Esophagus muscularis mucosa (tissue), 3 donors: Measurements from ENCODE around the gene SLCO3A1.

Experiments used
- POLR2AphosphoS5 ChIP-seq, 2 donors: sonication (generic); formaldehyde crosslinking; IDR thresholded peaks; one replicate each; pipeline ENCODE4 v1.6.1; 2017; ENCODE audit warnings: antibody characterized with exemption in 2 of 2
- TF ChIP-seq, protein P1 (sequence below), 3 experiments: fragments of 200-600 bp in 2 of 3; fragments of 450-650 bp in 1 of 3; sonication (generic) in 2 of 3; IDR thresholded peaks; one replicate each; pipeline ENCODE4 v1.5.1; 2017 to 2019; ENCODE audit warnings: antibody characterized with exemption in 3 of 3, mild to moderate bottlenecking in 2 of 3, moderate library complexity in 1 of 3

DNA sequence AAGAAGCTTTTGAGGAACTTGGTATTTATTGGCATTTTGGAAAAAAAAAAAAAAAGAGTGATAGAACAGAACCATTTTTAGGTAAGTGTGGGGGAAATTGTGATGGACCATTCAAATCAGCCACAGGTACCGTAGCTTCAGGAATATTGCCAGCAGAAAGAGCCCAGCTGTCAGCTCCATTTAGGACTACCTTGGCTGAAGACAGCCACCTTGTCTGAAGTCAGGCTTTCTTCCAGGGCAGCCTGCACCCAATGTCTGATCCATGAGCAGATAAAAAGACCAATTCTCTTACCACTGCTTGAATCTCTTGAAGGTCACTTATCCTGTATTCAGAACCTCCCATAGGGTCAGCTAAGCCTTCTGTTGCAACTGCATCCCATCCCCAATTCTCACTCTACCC lies 37.6 kb downstream of the SLCO3A1 start:
- TF ChIP-seq, protein P1, sequence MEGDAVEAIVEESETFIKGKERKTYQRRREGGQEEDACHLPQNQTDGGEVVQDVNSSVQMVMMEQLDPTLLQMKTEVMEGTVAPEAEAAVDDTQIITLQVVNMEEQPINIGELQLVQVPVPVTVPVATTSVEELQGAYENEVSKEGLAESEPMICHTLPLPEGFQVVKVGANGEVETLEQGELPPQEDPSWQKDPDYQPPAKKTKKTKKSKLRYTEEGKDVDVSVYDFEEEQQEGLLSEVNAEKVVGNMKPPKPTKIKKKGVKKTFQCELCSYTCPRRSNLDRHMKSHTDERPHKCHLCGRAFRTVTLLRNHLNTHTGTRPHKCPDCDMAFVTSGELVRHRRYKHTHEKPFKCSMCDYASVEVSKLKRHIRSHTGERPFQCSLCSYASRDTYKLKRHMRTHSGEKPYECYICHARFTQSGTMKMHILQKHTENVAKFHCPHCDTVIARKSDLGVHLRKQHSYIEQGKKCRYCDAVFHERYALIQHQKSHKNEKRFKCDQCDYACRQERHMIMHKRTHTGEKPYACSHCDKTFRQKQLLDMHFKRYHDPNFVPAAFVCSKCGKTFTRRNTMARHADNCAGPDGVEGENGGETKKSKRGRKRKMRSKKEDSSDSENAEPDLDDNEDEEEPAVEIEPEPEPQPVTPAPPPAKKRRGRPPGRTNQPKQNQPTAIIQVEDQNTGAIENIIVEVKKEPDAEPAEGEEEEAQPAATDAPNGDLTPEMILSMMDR (IDR thresholded peaks at IDR 0.05): no peak
- TF ChIP-seq POLR2AphosphoS5 (IDR thresholded peaks at IDR 0.05): no peak
